ENCODE results near the gene FGFR2. TPM values are rescaled to one million over a fixed set of nuclear protein-coding genes. Genes with fewer than 3 reads are reported as not detected.

FGFR2 gene
- total RNA-seq, 1 experiment from 2014 or later: 135 TPM

- WGBS (ENCODE audit: extremely low coverage, insufficient read length, low lambda C conversion rate): no CpG with 5 or more reads among the region's 3 CpGs
- Histone ChIP-seq H3K79me2 (ENCODE audit: insufficient read depth, low read length) (peaks cover 32% of the 10 kb centered on the region; the same call in 1 of the 2 replicates), H2BK12ac (ENCODE audit: insufficient read length, low read depth, low read length) (no peak overlapping the region), H3T11ph (ENCODE audit: low read length) (no peak overlapping the region), H3K23ac (ENCODE audit: insufficient read length, low read depth, low read length) (no peak overlapping the region), H4K8ac (replicated peaks; ENCODE audit: insufficient read length, low read depth, low read length) (no peak overlapping the region), H3K9ac (ENCODE audit: extremely low read depth, insufficient read length, low read length) (no peak overlapping the region), H3K4me1 (ENCODE audit: insufficient read depth, low read length) (peaks cover 6% of the 10 kb centered on the region; the same call in 1 of the 2 replicates), H3K4ac (ENCODE audit: low read depth, low read length) (no peak overlapping the region), H2BK5ac (ENCODE audit: insufficient read length, low read length) (no peak overlapping the region), H3K56ac (ENCODE audit: insufficient read length, low read depth, low read length) (no peak overlapping the region), H2AFZ (ENCODE audit: low read length) (no peak overlapping the region), H3K9me3 (ENCODE audit: control insufficient read depth, low read depth, low read length) (no peaks in the 10 kb centered on the region), H2BK120ac (ENCODE audit: low read depth, low read length, poor library complexity, severe bottlenecking) (no peak overlapping the region), H3K14ac (ENCODE audit: insufficient read depth, low read length) (no peak overlapping the region), H4K20me1 (ENCODE audit: control insufficient read depth, insufficient read depth, insufficient read length) (no peaks in the 10 kb centered on the region), H4K91ac (ENCODE audit: insufficient read length, low read depth, low read length) (no peak overlapping the region), H3K27me3 (ENCODE audit: insufficient read depth, low read length) (no peaks in the 10 kb centered on the region), H2BK15ac (ENCODE audit: low read depth, low read length) (no peak overlapping the region), H2AK5ac (ENCODE audit: insufficient read length, low read length) (no peak overlapping the region), H3K79me1 (ENCODE audit: insufficient read depth, low read depth, low read length, poor library complexity, severe bottlenecking) (peaks cover 10% of the 10 kb centered on the region), H2BK20ac (ENCODE audit: low read depth, low read length, poor library complexity, severe bottlenecking) (no peak overlapping the region), H3K27ac (ENCODE audit: insufficient read length, low read depth, low read length) (no peak overlapping the region), H3K23me2 (ENCODE audit: insufficient read length, low read depth, low read length, poor library complexity, severe bottlenecking) (no peaks in the 10 kb centered on the region), H4K5ac (ENCODE audit: insufficient read length, low read depth, low read length) (no peak overlapping the region), H3K18ac (ENCODE audit: insufficient read length, low read depth, low read length) (no peak overlapping the region), H3K4me2 (ENCODE audit: insufficient read depth, insufficient read length, low read length) (no peak overlapping the region)
- TF ChIP-seq CTCF (conservative IDR thresholded peaks at IDR 0.05): no peak
- DNase-seq: no peak
- Mint-ChIP-seq H3K36me3 (ENCODE audit: insufficient read depth in 1 of 3, low read depth in 3 of 3) (peaks cover 17 to 64% (median 53%) of the 10 kb centered on the region in 3 experiments), H3K27ac (peak overlapping the region in 1 of 3 experiments; percentile 78; a peak in 1 of 7 replicates), H3K9me3 (no peaks in the 10 kb centered on the region), H3K4me3 (no peak overlapping the region), H3K4me1 (peaks cover 74 to 82% of the 10 kb centered on the region in 2 experiments), H3K27me3 (ENCODE audit: low read depth) (no peaks in the 10 kb centered on the region)
Observed at GRCh38 chr10:121558238-121558637, 40.0 kb downstream of the FGFR2 start.

Data from H9 (cell line).